Measurements from ENCODE around the gene PRR14L.

DNA sequence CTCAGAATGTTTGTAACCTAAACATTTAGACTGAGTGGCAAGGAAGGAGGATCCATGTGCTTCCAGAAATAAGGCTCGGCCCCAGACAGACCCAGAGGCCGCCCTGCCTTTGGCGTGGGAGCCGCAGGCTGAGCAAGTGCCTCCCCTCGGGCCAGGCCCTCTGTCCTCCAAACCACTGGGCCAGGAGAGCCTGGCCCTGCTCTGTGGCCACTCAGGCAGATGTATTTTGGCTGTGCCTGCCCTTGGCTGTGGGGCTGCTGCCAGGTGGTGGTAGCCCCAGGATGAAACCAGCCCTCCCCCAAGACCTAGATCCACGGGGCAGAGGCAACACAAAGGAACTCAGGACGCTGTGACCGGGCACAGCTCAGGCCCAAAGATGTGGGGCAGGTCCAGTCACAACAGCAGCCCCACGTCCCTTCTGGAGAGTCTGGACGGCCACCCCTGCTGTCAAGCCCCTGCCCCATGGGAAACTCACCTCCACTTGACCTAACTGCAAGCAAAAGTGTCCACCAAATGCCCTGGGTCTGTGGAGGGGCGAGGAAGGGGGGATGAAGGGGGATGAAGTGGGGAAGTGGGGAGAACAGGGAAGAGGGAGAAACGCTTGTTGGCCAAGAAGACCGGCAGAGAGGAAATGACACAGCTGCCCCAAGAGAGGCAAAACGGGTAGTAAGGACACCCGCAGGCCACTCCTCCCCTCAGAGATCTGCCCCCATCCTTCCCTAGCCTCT, 111.9 kb downstream of the PRR14L start:
- TF ChIP-seq FOXM1 (IDR thresholded peaks at IDR 0.05; ENCODE audit: borderline replicate concordance): no peak
- no peak for TF ChIP-seq ZNF384 (IDR thresholded peaks at IDR 0.05)
- TF ChIP-seq ARNT (IDR thresholded peaks at IDR 0.05): no peak
- TF ChIP-seq L3MBTL2 (conservative IDR thresholded peaks at IDR 0.05): no peak
- TF ChIP-seq, protein P1, sequence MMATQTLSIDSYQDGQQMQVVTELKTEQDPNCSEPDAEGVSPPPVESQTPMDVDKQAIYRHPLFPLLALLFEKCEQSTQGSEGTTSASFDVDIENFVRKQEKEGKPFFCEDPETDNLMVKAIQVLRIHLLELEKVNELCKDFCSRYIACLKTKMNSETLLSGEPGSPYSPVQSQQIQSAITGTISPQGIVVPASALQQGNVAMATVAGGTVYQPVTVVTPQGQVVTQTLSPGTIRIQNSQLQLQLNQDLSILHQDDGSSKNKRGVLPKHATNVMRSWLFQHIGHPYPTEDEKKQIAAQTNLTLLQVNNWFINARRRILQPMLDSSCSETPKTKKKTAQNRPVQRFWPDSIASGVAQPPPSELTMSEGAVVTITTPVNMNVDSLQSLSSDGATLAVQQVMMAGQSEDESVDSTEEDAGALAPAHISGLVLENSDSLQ (IDR thresholded peaks at IDR 0.05): no peak
- no peak for TF ChIP-seq TARDBP (IDR thresholded peaks at IDR 0.05)
- no peak for TF ChIP-seq ELF4 (IDR thresholded peaks at IDR 0.05)
- TF ChIP-seq LEF1 (IDR thresholded peaks at IDR 0.05; ENCODE audit: borderline replicate concordance): no peak
- TF ChIP-seq FOXA1 (IDR thresholded peaks at IDR 0.05): no peak
- TF ChIP-seq NFRKB (IDR thresholded peaks at IDR 0.05): no peak
- TF ChIP-seq SUZ12 (IDR thresholded peaks at IDR 0.05): no peak
- TF ChIP-seq BHLHE40 (IDR thresholded peaks at IDR 0.05; ENCODE audit: borderline replicate concordance): no peak
- TF ChIP-seq CTBP1 (IDR thresholded peaks at IDR 0.05; ENCODE audit: borderline replicate concordance): no peak
- no peak for TF ChIP-seq FOXK2 (IDR thresholded peaks at IDR 0.05)

Data from HEK293T (cell line).